Testis (tissue), 2 donors: ENCODE results near the gene SIPA1L3.

Experiments
- CTCF ChIP-seq, 3 experiments: fragments of 450-650 bp in 2 of 3; fragments of 200-600 bp in 1 of 3; sonication (generic) in 1 of 3; IDR thresholded peaks; one replicate each; pipeline ENCODE4 v1.5.1; 2016 to 2019; ENCODE audit warnings: antibody characterized with exemption in 3 of 3, mild to moderate bottlenecking in 2 of 3, moderate library complexity in 1 of 3
- POLR2A ChIP-seq: fragments of 450-650 bp; IDR thresholded peaks from one replicate; pipeline ENCODE4 v1.6.1; 2017; ENCODE audit warnings: antibody characterized with exemption, mild to moderate bottlenecking, moderate library complexity

- TF ChIP-seq CTCF (IDR thresholded peaks at IDR 0.05) (no peak), POLR2A (no peak)
These were observed 137.5 kb downstream of the SIPA1L3 start for GRCh38 chr19:38044267-38045111.
